SK-N-SH (cell line): ENCODE measurements around the gene JKAMP. TPM values are rescaled to one million over a fixed set of nuclear protein-coding genes. Genes with fewer than 3 reads are reported as not detected.

ENCODE experiments used
- CTCF ChIA-PET: fragments of 300-600, 350-600 bp; formaldehyde crosslinking; extraction: SDS; loops from one replicate; lab custom pipeline; 2021; lab: Yijun Ruan, JAX
- POLR2A ChIA-PET: fragments of 350-600 bp; sonication (Branson Sonifier 250); formaldehyde crosslinking; extraction: SDS; loops from one replicate; lab custom pipeline; 2020; ENCODE audit warnings: antibody characterized with exemption, inconsistent platforms; lab: Yijun Ruan, JAX
- DNase-seq: peaks from one replicate; pipeline ENCODE4 v3.0.0; 2012
- H2AFZ ChIP-seq: fragments of 200-600 bp; sonication (generic); 2 replicates; pipeline ENCODE4 v1.8.1; 2016; ENCODE audit warnings: antibody characterized with exemption, mild to moderate bottlenecking, low read depth
- H3F3A ChIP-seq: fragments of 200-600 bp; sonication (generic); replicated peaks from 2 replicates; pipeline ENCODE3; 2016; ENCODE audit warnings: antibody characterized with exemption, mild to moderate bottlenecking; ENCODE audit not compliant: insufficient read depth
- H3K27ac ChIP-seq, 2 experiments: fragments of 200-500 bp in 1 of 2; fragments of 200-600 bp in 1 of 2; sonication (Bioruptor generic) in 1 of 2; sonication (generic), shearing (Covaris generic) in 1 of 2; 2 replicates each; pipeline versions ENCODE4 v1.5.1 to v1.6.1; 2014 to 2016; ENCODE audit warnings: low read depth in 2 of 2, inconsistent platforms in 1 of 2, low read length in 1 of 2, mild to moderate bottlenecking in 1 of 2, mixed read lengths in 1 of 2
- H3K27me3 ChIP-seq: fragments of 200-600 bp; sonication (generic), shearing (Covaris generic); 2 replicates; pipeline ENCODE4 v1.6.1; 2016; ENCODE audit warnings: mixed run types; ENCODE audit not compliant: insufficient read depth
- H3K36me3 ChIP-seq, 2 experiments: fragments of 200-500 bp in 1 of 2; fragments of 200-600 bp in 1 of 2; sonication (Bioruptor generic) in 1 of 2; sonication (generic) in 1 of 2; replicated peaks in 1 of 2; 2 replicates each; pipeline versions ENCODE3 to v1.5.1; 2014 to 2016; ENCODE audit warnings: low read length in 1 of 2, mild to moderate bottlenecking in 1 of 2; ENCODE audit not compliant: insufficient read depth in 2 of 2, control insufficient read depth in 1 of 2
- H3K4me1 ChIP-seq, 2 experiments: fragments of 200-500 bp in 1 of 2; fragments of 200-600 bp in 1 of 2; sonication (Bioruptor generic) in 1 of 2; sonication (generic), shearing (Covaris generic) in 1 of 2; 2 replicates each; pipeline versions ENCODE4 v1.5.1 to v1.6.1; 2014 to 2016; ENCODE audit warnings: low read depth in 1 of 2, low read length in 1 of 2, mixed run types in 1 of 2; ENCODE audit not compliant: insufficient read depth in 2 of 2, control insufficient read depth in 1 of 2
- H3K4me2 ChIP-seq: fragments of 200-600 bp; sonication (generic), shearing (Covaris generic); 2 replicates; pipeline ENCODE4 v1.6.1; 2017; ENCODE audit warnings: mixed run types
- H3K4me3 ChIP-seq, 2 experiments: fragments of 200-500 bp in 1 of 2; fragments of 200-600 bp in 1 of 2; sonication (Bioruptor generic) in 1 of 2; sonication (generic), shearing (Covaris generic) in 1 of 2; 2 replicates each; pipeline versions ENCODE4 v1.5.1 to v1.8.1; 2014 to 2016; ENCODE audit warnings: low read depth in 2 of 2, inconsistent platforms in 1 of 2, low read length in 1 of 2, mild to moderate bottlenecking in 1 of 2, mixed read lengths in 1 of 2, moderate library complexity in 1 of 2
- H3K79me2 ChIP-seq: fragments of 200-600 bp; sonication (generic); 2 replicates; pipeline ENCODE4 v1.8.1; 2017; ENCODE audit warnings: mild to moderate bottlenecking; ENCODE audit not compliant: insufficient read depth
- H3K9ac ChIP-seq: fragments of 200-600 bp; sonication (generic); 2 replicates; pipeline ENCODE4 v1.6.1; 2017; ENCODE audit warnings: mixed run types
- H3K9me2 ChIP-seq: fragments of 200-600 bp; sonication (generic); 2 replicates; pipeline ENCODE4 v1.6.1; 2017; ENCODE audit warnings: mixed run types
- H3K9me3 ChIP-seq: fragments of 200-600 bp; sonication (generic); 2 replicates; pipeline ENCODE4 v1.6.1; 2017; ENCODE audit warnings: mixed run types, mild to moderate bottlenecking, moderate library complexity
- H4K20me1 ChIP-seq: fragments of 200-600 bp; sonication (generic); 2 replicates; pipeline ENCODE4 v1.6.1; 2017; ENCODE audit warnings: mild to moderate bottlenecking, mixed run types; ENCODE audit not compliant: insufficient read depth
- CTCF ChIP-seq: fragments of 200-600 bp; sonication (generic); IDR thresholded peaks from 2 replicates; pipeline ENCODE4 v1.6.1; 2017; ENCODE audit warnings: antibody characterized with exemption, mild to moderate bottlenecking, moderate library complexity
- ELF1 ChIP-seq: IDR thresholded peaks from 2 replicates; pipeline ENCODE4 v1.4.0; 2012
- EZH2phosphoT487 ChIP-seq: fragments of 200-600 bp; sonication (generic); IDR thresholded peaks from 2 replicates; pipeline ENCODE4 v1.6.1; 2017; ENCODE audit warnings: low read depth, mixed run types, mild to moderate bottlenecking, antibody characterized with exemption, moderate library complexity, borderline replicate concordance
- FOXJ3 ChIP-seq: sonication (generic); formaldehyde crosslinking; IDR thresholded peaks from 2 replicates; pipeline ENCODE4 v1.5.1; 2020; ENCODE audit warnings: mild to moderate bottlenecking, missing genetic modification reagents
- FOXM1 ChIP-seq: IDR thresholded peaks from 2 replicates; pipeline ENCODE4 v1.4.0; 2012; ENCODE audit warnings: low read depth, mild to moderate bottlenecking
- GABPA ChIP-seq: IDR thresholded peaks from 2 replicates; pipeline ENCODE4 v1.4.0; 2012; ENCODE audit warnings: low read depth, mild to moderate bottlenecking
- JUND ChIP-seq: IDR thresholded peaks from 2 replicates; pipeline ENCODE4 v1.4.0; 2012
- MEF2A ChIP-seq: IDR thresholded peaks from 2 replicates; pipeline ENCODE4 v1.4.0; 2012; ENCODE audit warnings: low read depth, borderline replicate concordance
- NFIC ChIP-seq: IDR thresholded peaks from 2 replicates; pipeline ENCODE4 v1.4.0; 2012; ENCODE audit warnings: borderline replicate concordance
- NRF1 ChIP-seq: IDR thresholded peaks from 2 replicates; pipeline ENCODE4 v1.6.1; 2012; ENCODE audit warnings: low read depth, mild to moderate bottlenecking, low read length
- POLR2AphosphoS5 ChIP-seq: IDR thresholded peaks from 2 replicates; pipeline ENCODE4 v1.6.1; 2012; ENCODE audit warnings: low read depth, low read length
- RAD21 ChIP-seq: IDR thresholded peaks from 2 replicates; pipeline ENCODE4 v1.6.1; 2012; ENCODE audit warnings: mild to moderate bottlenecking, low read length
- RCOR1 ChIP-seq: fragments of 150-350 bp; IDR thresholded peaks from 2 replicates; pipeline ENCODE4 v1.6.1; 2017; ENCODE audit warnings: antibody characterized with exemption, low read length
- RFX5 ChIP-seq: IDR thresholded peaks from 2 replicates; pipeline ENCODE4 v1.6.1; 2012; ENCODE audit warnings: mild to moderate bottlenecking, improper control_type of control experiment, low read length
- RXRA ChIP-seq: IDR thresholded peaks from 2 replicates; pipeline ENCODE4 v1.4.0; 2012; ENCODE audit warnings: low read depth, mild to moderate bottlenecking, borderline replicate concordance
- SIN3A ChIP-seq: IDR thresholded peaks from 2 replicates; pipeline ENCODE4 v1.6.1; 2012; ENCODE audit warnings: low read depth, mild to moderate bottlenecking, low read length, moderate library complexity, borderline replicate concordance
- TAF1 ChIP-seq: IDR thresholded peaks from 2 replicates; pipeline ENCODE4 v1.6.1; 2012; ENCODE audit warnings: low read depth, mild to moderate bottlenecking, low read length, moderate library complexity, borderline replicate concordance
- TCF12 ChIP-seq: IDR thresholded peaks from 2 replicates; pipeline ENCODE4 v1.4.0; 2012
- TEAD4 ChIP-seq: IDR thresholded peaks from 2 replicates; pipeline ENCODE4 v1.4.0; 2012; ENCODE audit warnings: mild to moderate bottlenecking, borderline replicate concordance; ENCODE audit not compliant: insufficient read depth
- USF1 ChIP-seq: IDR thresholded peaks from 2 replicates; pipeline ENCODE4 v1.4.0; 2012; ENCODE audit warnings: low read depth, borderline replicate concordance
- YY1 ChIP-seq: IDR thresholded peaks from 2 replicates; pipeline ENCODE4 v1.4.0; 2012; ENCODE audit warnings: low read depth, mild to moderate bottlenecking
- WGBS: methylation state at CpG from one replicate; pipeline ENCODE4 v1.1.6; 2017; ENCODE audit warnings: low lambda C conversion rate; 5-methylcytosine and 5-hydroxymethylcytosine counted together
- polyA plus RNA-seq, 3 experiments: library from polyadenylated mRNA; depleted of rRNA; stranded (reverse); fragments of >200 nt; gene quantifications; 2 replicates each; pipeline ENCODE4 v1.2.3, GENCODE V29; 2012
- TF ChIP-seq, protein P1 (sequence below): fragments of 150-350 bp; IDR thresholded peaks from 2 replicates; pipeline ENCODE4 v1.6.1; 2016; ENCODE audit warnings: mild to moderate bottlenecking, low read depth, low read length

Gene JKAMP
- polyA plus RNA-seq, 1 of the 3 experiments (the other 2 are of a cell fraction) = 95.4 TPM

DNA sequence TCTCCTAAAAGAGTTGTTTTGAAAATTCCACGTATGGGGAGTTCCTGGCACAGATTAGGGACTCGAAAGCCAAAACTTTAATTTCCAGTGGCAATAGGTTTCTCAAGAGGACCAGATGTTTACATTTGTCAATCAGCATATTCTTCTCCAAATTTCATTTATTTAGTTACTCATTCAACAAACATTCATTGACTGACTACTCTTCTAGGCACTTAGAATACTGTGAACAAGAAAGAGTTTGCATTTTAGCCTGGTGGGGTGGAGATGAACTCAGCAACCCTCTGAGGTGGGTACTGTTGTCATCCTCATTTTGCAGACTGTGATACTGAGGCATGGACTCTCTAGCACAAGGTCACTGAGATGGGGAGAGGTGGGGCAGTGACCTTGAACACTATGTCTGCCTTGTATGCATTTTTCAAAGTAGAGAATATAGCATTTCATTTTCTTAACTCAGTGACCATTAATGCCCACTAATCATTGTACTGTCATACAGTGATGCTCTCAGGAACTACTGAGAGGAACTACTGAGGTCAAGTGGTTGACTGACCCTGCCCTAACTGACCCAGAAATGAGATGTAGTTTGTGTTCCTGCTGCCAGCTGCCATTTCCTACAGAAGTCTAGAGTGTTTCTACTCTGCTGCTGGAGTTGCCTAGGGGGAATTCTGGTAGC is 2.3 kb upstream of the JKAMP start:
- 45% methylated on average over 2 of the region's 2 CpGs for WGBS
- Histone ChIP-seq H4K20me1 (0 out of 2 replicates have a peak, but pooled peaks cover 4% of the 10 kb centered on the region), H3K36me3 (peaks cover 31 to 34% of the 10 kb centered on the region in 2 experiments), H2AFZ (no peak overlapping the region), H3K27me3 (no peaks in the 10 kb centered on the region), H3K9ac (peak overlapping the region; percentile 95), H3K79me2 (peaks cover 94% of the 10 kb centered on the region), H3K4me3 (peak overlapping the region; percentile 68 to 89), H3K4me2 (peak overlapping the region; percentile 77), H3F3A (peaks cover 26% of the 10 kb centered on the region), H3K4me1 (peaks cover 12 to 26% of the 10 kb centered on the region in 2 experiments; a peak in 3 of 4 replicates), H3K9me3 (no peaks in the 10 kb centered on the region), H3K9me2 (no peaks in the 10 kb centered on the region), H3K27ac (peak overlapping the region; percentile 97 to 99)
- no peak for TF ChIP-seq RXRA
- TF ChIP-seq SIN3A = no peak
- TF ChIP-seq, protein P1, sequence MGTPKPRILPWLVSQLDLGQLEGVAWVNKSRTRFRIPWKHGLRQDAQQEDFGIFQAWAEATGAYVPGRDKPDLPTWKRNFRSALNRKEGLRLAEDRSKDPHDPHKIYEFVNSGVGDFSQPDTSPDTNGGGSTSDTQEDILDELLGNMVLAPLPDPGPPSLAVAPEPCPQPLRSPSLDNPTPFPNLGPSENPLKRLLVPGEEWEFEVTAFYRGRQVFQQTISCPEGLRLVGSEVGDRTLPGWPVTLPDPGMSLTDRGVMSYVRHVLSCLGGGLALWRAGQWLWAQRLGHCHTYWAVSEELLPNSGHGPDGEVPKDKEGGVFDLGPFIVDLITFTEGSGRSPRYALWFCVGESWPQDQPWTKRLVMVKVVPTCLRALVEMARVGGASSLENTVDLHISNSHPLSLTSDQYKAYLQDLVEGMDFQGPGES = no peak
- TF ChIP-seq RAD21 = no peak
- no peak for TF ChIP-seq TCF12
- TF ChIP-seq MEF2A = no peak
- ChIA-PET POLR2A (no interaction called here), CTCF (interaction anchor here (0.9 to 3.4 kb wide), 6 partner anchors 8 to 292 kb away, joined by 3 to 27 read pairs (median 10); partner anchors contain the start of gene CCDC175)
- DNase-seq = no peak

DNA sequence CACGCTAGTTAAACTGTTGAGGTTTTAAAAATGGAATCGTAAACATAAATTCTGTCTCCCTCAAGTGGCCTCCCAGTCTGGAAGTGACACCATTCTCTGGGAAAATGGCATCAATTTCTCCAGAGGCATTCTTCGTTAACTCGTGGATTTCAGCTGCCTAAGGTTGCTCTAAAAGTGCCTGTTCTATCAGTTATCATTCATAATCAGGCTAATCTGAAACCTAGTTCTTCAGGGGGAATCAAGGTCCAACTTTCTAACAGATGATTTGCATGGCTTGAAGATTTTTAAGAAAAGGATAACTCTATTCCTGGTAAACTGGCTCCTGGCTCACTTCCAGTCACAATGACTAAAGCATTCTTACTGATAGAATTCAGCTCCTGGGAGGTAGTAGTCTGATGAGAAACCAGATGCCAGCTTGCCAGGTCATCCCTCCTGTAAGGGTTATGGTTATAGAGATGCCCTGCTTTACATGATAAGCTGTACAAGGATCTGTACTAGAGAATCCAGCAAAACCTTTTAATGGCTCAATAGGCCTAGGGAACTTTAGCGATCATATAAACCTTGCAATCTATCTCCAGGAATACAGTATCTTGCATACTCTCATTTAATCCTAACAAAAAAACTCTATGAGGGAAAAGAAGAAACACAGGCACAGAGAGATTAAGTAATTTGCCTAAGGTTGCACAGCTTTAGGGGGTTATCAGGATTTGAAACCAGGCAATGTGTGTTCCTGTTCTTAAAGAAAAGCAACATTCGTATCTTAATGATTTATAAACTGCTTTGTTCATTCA is 1.6 kb upstream of the JKAMP start:
- Histone ChIP-seq H3K27me3 (no peaks in the 10 kb centered on the region), H3K27ac (peak overlapping the region; percentile 97 to 99), H3K4me1 (peaks cover 12 to 26% of the 10 kb centered on the region in 2 experiments; a peak in 3 of 4 replicates), H3K4me2 (peak overlapping the region; percentile 77), H3K9me2 (no peaks in the 10 kb centered on the region; the same call in 1 of the 2 replicates), H3K4me3 (peak overlapping the region; percentile 68 to 89), H2AFZ (no peak overlapping the region), H3K36me3 (peaks cover 30 to 35% of the 10 kb centered on the region in 2 experiments), H3K79me2 (peaks cover 95% of the 10 kb centered on the region), H3K9ac (peak overlapping the region; percentile 95), H3K9me3 (no peaks in the 10 kb centered on the region), H4K20me1 (0 out of 2 replicates have a peak, but pooled peaks cover 8% of the 10 kb centered on the region), H3F3A (peaks cover 26% of the 10 kb centered on the region)
- ChIA-PET CTCF (interaction anchor here (0.9 to 3.4 kb wide), 9 partner anchors 9 to 293 kb away, joined by 3 to 27 read pairs (median 7); partner anchors contain the start of genes CCDC175 and GPR135), POLR2A (interaction anchor here (1.7 to 2.0 kb wide), 2 partner anchors 18 to 294 kb away, joined by 8 to 17 read pairs; partner anchors contain the start of genes DAAM1 and GPR135)
- 6% methylated on average over 6 of the region's 6 CpGs for WGBS
- no peak for DNase-seq
- TF ChIP-seq TEAD4 = peak; percentile 81
- TF ChIP-seq JUND = peak; percentile 74
- no peak for TF ChIP-seq USF1
- 0 out of 2 replicates have a peak, but pooled peaks have one; percentile 42 for TF ChIP-seq FOXM1
- peak; percentile 76; the same call in 1 of the 2 replicates for TF ChIP-seq SIN3A
- peak; percentile 70; the same call in 1 of the 2 replicates for TF ChIP-seq RXRA
- TF ChIP-seq NRF1 = no peak
- TF ChIP-seq RAD21 = no peak
- TF ChIP-seq TCF12 = peak; percentile 86
- no peak for TF ChIP-seq EZH2phosphoT487
- TF ChIP-seq GABPA = no peak
- no peak for TF ChIP-seq RFX5
- 0 out of 2 replicates have a peak, but pooled peaks have one; percentile 3 for TF ChIP-seq RCOR1
- TF ChIP-seq TAF1 = peak; percentile 24; the same call in 1 of the 2 replicates
- peak; percentile 18; the same call in 1 of the 2 replicates for TF ChIP-seq CTCF
- 0 out of 2 replicates have a peak, but pooled peaks have one; percentile 48 for TF ChIP-seq MEF2A
- no peak for TF ChIP-seq ELF1
- peak; percentile 93 for TF ChIP-seq NFIC
- TF ChIP-seq POLR2AphosphoS5 = peak; percentile 71
- TF ChIP-seq YY1 = peak; percentile 58; the same call in 1 of the 2 replicates
- TF ChIP-seq FOXJ3 = no peak
